ENCODE results near the gene COBLL1.

COBLL1 gene

GRCh38 chr2:164754157-164755093 lies 87.2 kb downstream of the COBLL1 start:
- no peak for DNase-seq (ENCODE audit: low spot score)

GRCh38 chr2:164752956-164753355 lies 88.7 kb downstream of the COBLL1 start:
- DNase-seq (ENCODE audit: low spot score): no peak

GRCh38 chr2:164747783-164748433 lies 93.7 kb downstream of the COBLL1 start:
- DNase-seq (ENCODE audit: low spot score): no peak

GRCh38 chr2:164747140-164747539 lies 94.5 kb downstream of the COBLL1 start:
- DNase-seq (ENCODE audit: low spot score): no peak

GRCh38 chr2:164746713-164747112 lies 94.9 kb downstream of the COBLL1 start:
- no peak for DNase-seq (ENCODE audit: low spot score)

- DNase-seq (ENCODE audit: low spot score): no peak
Observed at GRCh38 chr2:164745012-164745797, 96.4 kb downstream of the COBLL1 start.

- DNase-seq (ENCODE audit: low spot score): no peak
Observed at GRCh38 chr2:164742738-164743317, 98.8 kb downstream of the COBLL1 start.

- DNase-seq (ENCODE audit: low spot score): no peak
Observed at GRCh38 chr2:164739966-164740365, 101.7 kb downstream of the COBLL1 start.

GRCh38 chr2:164737612-164738081 lies 104.0 kb downstream of the COBLL1 start:
- DNase-seq (ENCODE audit: low spot score): peak; percentile 67

GRCh38 chr2:164735309-164735919 lies 106.2 kb downstream of the COBLL1 start:
- DNase-seq (ENCODE audit: low spot score): no peak

- no peak for DNase-seq (ENCODE audit: low spot score)
Observed at GRCh38 chr2:164734196-164734595, 107.4 kb downstream of the COBLL1 start.

- DNase-seq (ENCODE audit: low spot score): no peak
Observed at GRCh38 chr2:164725542-164725941, 116.1 kb downstream of the COBLL1 start.

GRCh38 chr2:164722616-164723338 lies 118.8 kb downstream of the COBLL1 start:
- DNase-seq (ENCODE audit: low spot score): no peak

- DNase-seq (ENCODE audit: low spot score): no peak
Observed at GRCh38 chr2:164721430-164721829, 120.2 kb downstream of the COBLL1 start.

GRCh38 chr2:164719996-164720941 lies 121.4 kb downstream of the COBLL1 start:
- DNase-seq (ENCODE audit: low spot score): no peak

GRCh38 chr2:164717000-164717803 lies 124.4 kb downstream of the COBLL1 start:
- DNase-seq (ENCODE audit: low spot score): no peak

- DNase-seq (ENCODE audit: low spot score): no peak
Observed at GRCh38 chr2:164714471-164714870, 127.2 kb downstream of the COBLL1 start.

GRCh38 chr2:164711766-164712138 lies 129.9 kb downstream of the COBLL1 start:
- DNase-seq (ENCODE audit: low spot score): no peak
